ENCODE data around the gene HOXD11.
A peak's percentile ranks its signal among the peaks of the same experiment; 100 is the strongest.

The HOXD11 gene

DNA sequence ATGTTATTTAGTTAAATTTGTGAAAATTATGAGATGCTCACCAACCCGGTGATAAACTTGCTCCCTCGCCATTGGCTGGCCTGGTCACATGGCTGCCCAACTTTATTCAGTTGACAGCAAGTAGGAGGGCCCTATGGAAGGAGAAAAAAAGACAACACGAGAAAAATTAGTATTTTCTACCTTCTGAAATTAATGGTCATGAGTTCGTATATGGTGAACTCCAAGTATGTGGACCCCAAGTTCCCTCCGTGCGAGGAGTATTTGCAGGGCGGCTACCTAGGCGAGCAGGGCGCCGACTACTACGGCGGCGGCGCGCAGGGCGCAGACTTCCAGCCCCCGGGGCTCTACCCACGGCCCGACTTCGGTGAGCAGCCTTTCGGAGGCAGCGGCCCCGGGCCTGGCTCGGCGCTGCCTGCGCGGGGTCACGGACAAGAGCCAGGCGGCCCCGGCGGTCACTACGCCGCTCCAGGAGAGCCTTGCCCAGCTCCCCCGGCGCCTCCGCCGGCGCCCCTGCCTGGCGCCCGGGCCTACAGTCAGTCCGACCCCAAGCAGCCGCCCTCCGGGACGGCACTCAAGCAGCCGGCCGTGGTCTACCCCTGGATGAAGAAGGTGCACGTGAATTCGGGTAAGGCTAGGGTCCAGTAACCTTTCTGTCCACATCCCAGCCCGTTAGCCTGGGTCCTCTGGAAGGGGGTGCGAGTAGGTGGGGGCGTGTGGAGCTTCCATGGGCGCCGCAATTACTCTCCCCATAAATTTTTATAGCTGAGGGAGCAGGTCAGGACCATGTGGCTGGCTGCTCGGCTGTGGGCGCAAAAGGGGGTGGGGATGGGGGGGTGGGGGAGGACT lies 44.6 kb downstream of the HOXD11 start, which contains the start of gene HOXD4:
TSS of gene HOXD4 (plus strand) at position 109 of the 846 bp plus-strand sequence. CDS start at position 193, 84 bp downstream.
- no peak for DNase-seq

DNA sequence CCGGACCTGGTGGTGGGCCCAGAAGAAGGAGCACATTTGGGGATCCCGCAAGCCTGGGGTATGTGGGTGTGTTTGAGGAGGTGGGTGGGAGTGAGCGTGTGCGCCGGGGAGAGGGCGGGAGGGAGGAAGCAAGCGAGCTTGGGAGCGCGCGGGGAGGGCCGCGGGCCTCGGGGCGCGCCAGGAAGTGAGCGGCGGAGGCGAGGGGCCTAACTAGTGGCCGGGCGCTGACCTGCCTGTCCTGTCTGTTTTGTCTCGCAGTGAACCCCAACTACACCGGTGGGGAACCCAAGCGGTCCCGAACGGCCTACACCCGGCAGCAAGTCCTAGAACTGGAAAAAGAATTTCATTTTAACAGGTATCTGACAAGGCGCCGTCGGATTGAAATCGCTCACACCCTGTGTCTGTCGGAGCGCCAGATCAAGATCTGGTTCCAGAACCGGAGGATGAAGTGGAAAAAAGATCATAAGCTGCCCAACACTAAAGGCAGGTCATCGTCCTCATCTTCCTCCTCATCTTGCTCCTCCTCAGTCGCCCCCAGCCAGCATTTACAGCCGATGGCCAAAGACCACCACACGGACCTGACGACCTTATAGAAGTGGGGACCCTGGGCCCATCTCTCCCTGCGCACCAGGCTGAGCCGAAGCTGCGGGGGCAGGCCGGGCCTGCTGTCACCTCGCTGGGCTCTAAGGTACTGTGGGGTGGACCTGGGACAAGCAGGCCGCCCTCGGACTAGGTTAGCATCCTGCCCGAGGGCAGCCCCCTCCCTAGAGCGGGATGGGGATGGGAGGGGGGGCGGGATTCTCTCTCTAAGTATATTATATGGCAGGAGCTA lies 45.5 kb downstream of the HOXD11 start:
- DNase-seq, result no peak

DNA sequence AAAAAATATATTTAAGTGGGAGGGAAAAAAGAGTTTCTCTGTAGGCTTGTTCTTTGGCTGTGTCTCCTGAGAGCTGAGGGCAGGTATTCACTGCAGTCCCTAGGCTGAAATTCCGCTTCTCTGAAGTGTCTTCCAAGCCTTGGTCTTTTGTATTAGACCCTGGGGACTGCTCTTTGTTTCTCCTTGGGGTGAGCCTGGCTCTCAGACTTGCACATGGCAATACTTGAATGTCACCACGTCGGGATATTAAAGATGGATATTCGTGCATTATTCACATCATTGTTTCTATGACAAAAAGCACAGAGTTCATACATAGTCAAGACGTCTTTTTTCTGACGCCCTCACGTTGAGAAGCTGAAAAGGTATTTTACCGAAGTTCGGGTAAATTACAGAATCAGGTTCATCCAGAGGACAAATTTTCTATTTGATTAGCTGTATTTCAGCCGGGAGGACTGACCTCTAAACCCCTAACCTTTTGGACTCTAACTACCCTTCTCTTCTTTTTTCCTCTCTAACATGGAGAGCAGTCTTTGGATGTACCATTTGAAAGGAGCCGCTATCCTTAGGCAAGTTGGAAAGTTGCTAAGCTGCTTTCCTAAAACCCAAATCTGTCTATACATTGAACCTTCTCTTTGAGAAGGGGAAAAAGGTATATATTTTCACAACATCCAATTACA lies 47.6 kb downstream of the HOXD11 start:
- DNase-seq, result no peak

DNA sequence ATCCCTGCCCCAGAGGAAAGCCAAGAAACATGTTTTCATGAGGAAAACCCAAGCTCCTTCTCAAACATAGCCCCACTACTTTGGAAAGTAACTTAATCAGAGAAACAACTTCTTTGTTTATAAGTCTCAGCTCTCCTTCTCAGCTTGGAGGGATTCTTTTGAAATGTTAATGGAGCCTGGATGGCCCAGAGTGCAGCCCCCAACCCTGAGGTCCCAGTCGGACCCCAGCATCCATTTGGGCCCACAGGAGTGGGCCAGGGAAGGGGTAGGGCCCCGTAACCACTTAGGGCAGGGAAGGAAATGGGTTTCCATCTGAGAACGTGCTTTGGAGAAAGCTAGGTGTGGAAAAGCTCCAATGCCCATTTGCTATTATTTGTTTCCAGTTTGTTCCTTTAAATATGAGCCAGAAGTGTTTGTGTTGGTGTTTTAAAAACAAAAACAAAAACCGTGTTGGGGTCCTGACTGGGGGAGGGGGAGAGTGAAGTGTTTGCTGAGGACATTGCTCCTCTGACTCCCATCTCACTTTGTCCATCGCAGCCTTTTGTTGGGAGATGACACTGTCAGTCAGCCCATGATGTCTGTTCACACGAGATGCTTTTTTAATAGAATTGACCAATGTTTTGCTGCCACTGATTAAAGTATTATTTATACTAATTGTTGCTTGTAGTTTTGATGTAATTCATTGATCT lies 48.4 kb downstream of the HOXD11 start:
- DNase-seq, result no peak

DNA sequence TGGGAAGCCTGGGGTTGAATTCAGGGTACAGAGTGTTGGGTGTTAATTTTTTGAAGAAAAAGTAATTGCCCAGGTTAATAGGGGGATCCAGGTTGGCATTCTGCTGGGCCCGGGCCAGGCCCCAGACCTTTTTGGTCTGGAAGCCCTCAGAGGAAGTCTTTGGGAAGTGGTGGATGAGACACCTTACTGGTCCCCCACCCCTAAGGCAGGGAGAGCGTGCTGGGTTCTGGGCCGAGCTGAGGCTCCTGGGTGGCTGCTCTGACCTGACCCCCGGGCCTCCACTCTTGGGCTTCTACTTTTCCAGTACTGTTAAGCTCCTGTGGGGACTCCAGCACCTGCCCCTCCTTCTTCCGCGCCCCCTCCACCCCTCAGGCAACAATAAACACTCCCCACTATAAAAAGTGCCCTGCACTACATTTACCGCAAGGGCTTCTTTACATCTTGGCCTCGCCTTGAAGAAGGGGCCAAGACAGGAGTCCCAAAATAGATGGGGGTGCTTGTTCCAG lies 49.3 kb downstream of the HOXD11 start:
- no peak for DNase-seq

DNA sequence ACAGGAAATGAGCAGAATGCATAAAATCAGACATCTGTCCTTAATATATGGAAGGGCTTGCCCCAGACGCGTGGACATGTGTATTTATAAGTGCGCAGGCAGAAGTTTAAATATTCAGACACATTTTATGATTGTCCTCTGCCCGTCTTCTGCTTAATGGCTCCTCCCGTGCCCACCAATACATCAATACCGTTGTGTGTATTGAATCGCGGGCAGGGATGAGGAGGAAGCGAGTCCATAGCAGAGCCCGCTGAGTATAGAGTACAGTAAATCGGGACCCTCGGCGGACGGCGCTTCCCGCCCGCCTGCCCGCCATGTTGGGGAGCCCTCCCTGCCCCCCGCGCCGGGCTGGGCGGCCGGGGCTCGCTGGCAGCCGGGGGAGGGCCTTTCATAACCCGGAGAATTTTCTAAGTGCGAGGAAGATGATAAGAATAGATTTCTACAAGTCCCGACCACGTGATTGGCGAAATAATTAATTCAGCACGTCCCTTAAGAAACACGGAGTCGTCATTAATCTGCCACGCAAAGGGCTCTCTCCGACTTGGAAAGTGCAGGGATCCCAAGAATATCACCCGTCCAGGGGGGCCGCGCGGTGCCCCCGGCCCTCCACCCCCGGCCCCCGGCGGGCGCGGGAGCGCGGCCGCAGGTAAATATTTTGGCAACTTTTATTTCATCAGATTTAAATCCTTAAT lies 49.9 kb downstream of the HOXD11 start, which contains the start of gene HOXD3:
TSS of gene HOXD3 (plus strand) at position 501 of the 692 bp plus-strand sequence. CDS start 11,808 bp downstream, outside the sequence.
- DNase-seq, result peak; percentile 35 to 55

DNA sequence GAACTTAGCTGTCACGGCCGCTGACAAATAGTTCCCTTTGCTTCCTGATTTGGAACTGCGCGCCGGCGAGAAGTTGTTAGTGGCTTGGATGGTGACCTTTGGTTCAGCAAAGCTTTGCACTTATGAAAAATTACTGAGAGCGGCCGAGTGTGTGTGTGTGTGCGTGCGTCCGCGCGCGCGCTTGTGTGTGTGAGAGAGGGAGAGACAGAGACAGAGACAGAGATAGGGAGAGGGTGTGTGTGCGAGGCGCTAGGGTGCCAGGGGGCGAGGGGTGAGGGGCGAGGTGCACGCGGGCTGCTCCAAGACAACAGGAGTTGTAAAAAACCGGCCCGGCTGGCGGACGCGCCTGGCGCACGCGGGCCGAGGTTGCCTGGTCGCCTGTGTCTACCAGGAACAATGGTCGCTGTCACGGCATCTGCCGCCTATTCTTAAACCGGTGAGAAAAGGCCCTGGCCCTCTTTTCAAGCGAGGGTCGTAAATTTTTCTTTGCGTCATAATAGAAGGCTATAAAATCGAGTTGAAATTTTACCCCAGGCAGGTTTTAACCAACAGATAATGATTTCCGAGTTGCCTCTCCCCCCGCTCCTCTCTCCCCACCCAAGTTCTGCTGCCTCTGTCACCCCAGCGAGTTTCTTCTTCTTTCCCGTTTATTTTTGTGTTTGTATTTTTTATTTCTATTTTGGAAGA lies 50.6 kb downstream of the HOXD11 start:
- DNase-seq, result peak; percentile 75 to 92

DNA sequence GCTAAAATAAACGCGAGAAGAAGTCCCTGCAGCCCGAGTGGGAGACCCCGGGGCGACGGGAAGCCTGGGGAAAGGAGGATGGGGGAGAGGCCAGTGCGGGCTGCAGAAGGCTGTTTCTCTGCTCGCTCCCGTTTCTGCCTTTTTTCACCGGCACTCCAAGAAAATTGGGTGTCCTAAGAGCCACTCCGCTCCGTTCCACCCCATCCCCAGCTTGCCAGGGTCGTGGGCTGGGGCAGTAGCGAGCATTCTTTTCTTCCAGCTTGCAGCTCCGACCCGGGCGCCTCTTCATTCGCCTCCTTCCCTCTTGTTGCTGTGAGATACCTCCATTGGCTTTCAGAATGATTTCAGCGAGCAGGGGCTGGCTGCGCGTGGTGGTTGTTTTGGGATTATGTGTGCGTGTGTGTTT lies 51.1 kb downstream of the HOXD11 start:
- DNase-seq, result peak; percentile 75 to 79

DNA sequence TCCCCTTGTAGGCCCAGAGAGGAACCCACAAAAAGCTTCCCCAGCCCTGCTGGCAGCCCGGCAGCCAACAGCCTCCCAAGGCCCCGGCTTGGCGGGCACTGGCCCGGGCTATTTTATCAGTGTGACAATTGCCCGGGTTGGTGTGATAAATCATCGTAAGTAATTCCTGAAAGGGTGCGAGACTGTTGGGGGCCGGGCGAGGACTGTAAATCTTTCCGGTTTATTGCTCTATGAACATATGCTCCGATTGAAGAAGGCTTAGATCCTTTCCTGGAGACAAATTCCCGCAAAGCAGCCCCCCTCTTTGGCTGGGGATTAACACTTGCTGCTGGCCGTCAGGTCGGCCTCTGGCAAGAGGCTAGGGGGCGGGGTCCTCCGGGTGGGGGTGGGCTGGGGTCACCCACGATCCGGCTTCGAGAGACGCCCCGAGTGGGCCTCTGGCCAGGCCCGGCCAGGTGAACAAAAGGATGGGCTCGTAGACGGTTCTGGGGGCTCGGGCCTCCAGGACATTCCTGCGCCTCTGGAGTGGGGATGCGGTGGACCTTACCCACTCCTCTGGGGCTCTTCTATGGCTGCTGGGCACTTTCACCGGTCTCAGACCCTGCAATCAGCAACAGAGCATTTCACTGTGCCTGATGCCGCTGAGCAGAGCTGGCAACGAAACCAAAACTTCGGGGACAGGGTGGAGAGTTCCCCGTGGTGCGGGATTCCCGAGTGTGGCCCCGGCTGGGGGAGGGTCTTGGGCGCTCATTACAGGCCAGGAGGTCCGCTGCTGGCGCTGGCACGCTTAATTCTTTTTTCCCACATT lies 52.0 kb downstream of the HOXD11 start:
- DNase-seq, result peak; percentile 31 to 69

Measured in NCI-H526 (cell line).